Hepatocyte (in vitro differentiated cells): ENCODE measurements around the gene MCEE. TPM values are rescaled to one million over a fixed set of nuclear protein-coding genes. Genes with fewer than 3 reads are reported as not detected.
"Not testable (repeated sequence)": the region's sequence is repeated elsewhere in the genome, so short reads cannot be mapped to it uniquely, and the experiment has no call there.

Experiments used
- DNase-seq: peaks from one replicate; pipeline ENCODE4 v3.0.0-alpha.2; 2016; ENCODE audit warnings: low spot score
- H2AFZ ChIP-seq: fragments of 200-600 bp; sonication (generic); 2 replicates; pipeline ENCODE4 v1.6.0; 2016; ENCODE audit warnings: antibody characterized with exemption, mild to moderate bottlenecking
- H3K27ac ChIP-seq: fragments of 200-600 bp; sonication (generic); 2 replicates; pipeline ENCODE4 v1.5.1; 2016; ENCODE audit warnings: mild to moderate bottlenecking
- H3K27me3 ChIP-seq: fragments of 200-600 bp; sonication (generic); 2 replicates; pipeline ENCODE4 v1.6.1; 2016
- H3K36me3 ChIP-seq: fragments of 200-600 bp; sonication (generic); replicated peaks from 2 replicates; pipeline ENCODE4 v1.5.1; 2016; ENCODE audit warnings: low read depth; ENCODE audit not compliant: insufficient read depth
- H3K4me1 ChIP-seq: fragments of 200-600 bp; sonication (generic); 2 replicates; pipeline ENCODE4 v1.5.1; 2016; ENCODE audit warnings: mild to moderate bottlenecking, moderate library complexity; ENCODE audit not compliant: insufficient read depth
- H3K4me2 ChIP-seq: fragments of 200-600 bp; sonication (generic); 2 replicates; pipeline ENCODE4 v1.6.0; 2016
- H3K4me3 ChIP-seq: fragments of 200-600 bp; sonication (generic); 2 replicates; pipeline ENCODE4 v1.5.1; 2016; ENCODE audit warnings: mild to moderate bottlenecking
- H3K79me2 ChIP-seq: fragments of 200-600 bp; sonication (generic); 2 replicates; pipeline ENCODE4 v1.6.0; 2017; ENCODE audit warnings: mild to moderate bottlenecking
- H3K9me2 ChIP-seq: fragments of 200-600 bp; sonication (generic); replicated peaks from 2 replicates; pipeline ENCODE4 v1.6.0; 2017; ENCODE audit warnings: mild to moderate bottlenecking; ENCODE audit not compliant: insufficient read depth
- H3K9me3 ChIP-seq: fragments of 200-600 bp; sonication (generic); 2 replicates; pipeline ENCODE4 v1.5.1; 2016; ENCODE audit warnings: low read depth, mild to moderate bottlenecking
- H4K20me1 ChIP-seq: fragments of 200-600 bp; sonication (generic); 2 replicates; pipeline ENCODE4 v1.6.0; 2016; ENCODE audit warnings: mild to moderate bottlenecking; ENCODE audit not compliant: insufficient read depth, poor library complexity, severe bottlenecking
- EZH2 ChIP-seq: fragments of 200-600 bp; sonication (generic); IDR thresholded peaks from 2 replicates; pipeline ENCODE4 v1.6.1; 2016; ENCODE audit warnings: antibody characterized with exemption, mild to moderate bottlenecking, borderline replicate concordance
- EZH2phosphoT487 ChIP-seq: fragments of 200-600 bp; sonication (generic); IDR thresholded peaks from one replicate; pipeline ENCODE4 v1.6.1; 2018; ENCODE audit warnings: antibody characterized with exemption, mild to moderate bottlenecking, low read depth, moderate library complexity; ENCODE audit not compliant: unreplicated experiment, severe bottlenecking
- WGBS: methylation state at CpG from one replicate; pipeline ENCODE4 v1.1.6; 2016; ENCODE audit warnings: low lambda C conversion rate; ENCODE audit errors: missing lambda C conversion rate; 5-methylcytosine and 5-hydroxymethylcytosine counted together
- polyA plus RNA-seq: library from polyadenylated mRNA; unstranded; fragments of >200 nt; fragmentation: Nextera tagmentation; extraction: Ambion mirVana; gene quantifications from 2 replicates; pipeline ENCODE4 v1.2.1, GENCODE V29; 2016
- total RNA-seq: library from RNA; depleted of rRNA; stranded (reverse); fragments of >200 nt; gene quantifications from 2 replicates; pipeline ENCODE4 v1.2.3, GENCODE V29; 2014
- TF ChIP-seq, protein P1 (sequence below): fragments of 200-600 bp; sonication (generic); IDR thresholded peaks from 2 replicates; pipeline ENCODE4 v1.5.1; 2016; ENCODE audit warnings: antibody characterized with exemption, mild to moderate bottlenecking; ENCODE audit not compliant: poor library complexity

MCEE gene
- total and polyA plus RNA-seq, 2 experiments from 2014 or later, result 22.3 to 29.3 TPM

DNA sequence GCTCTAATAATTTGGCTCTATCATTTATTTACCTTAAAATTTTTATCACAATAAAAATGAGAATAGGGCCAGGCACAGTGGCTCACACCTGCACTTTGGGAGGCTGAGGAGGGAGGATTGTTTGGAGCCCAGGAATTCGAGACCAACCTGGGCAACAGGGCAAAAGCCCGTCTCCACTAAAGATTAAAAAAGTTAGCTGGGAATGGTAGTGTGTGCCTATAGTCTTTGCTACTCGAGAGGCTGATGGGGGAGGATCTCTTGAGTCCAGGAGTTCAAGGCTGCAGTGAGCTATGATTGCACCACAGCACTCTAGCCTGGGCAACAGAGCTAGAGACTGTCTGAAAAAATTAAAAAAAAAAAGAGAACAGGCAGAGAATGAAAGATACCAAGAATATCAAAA lies 6.1 kb upstream of the MCEE start:
- no peaks in the 10 kb centered on the region for H4K20me1 ChIP-seq
- H3K27ac ChIP-seq, result no peak overlapping the region
- H3K36me3 ChIP-seq, result no peaks in the 10 kb centered on the region
- DNase-seq, result no peak
- peaks cover 7% of the 10 kb centered on the region for H3K4me1 ChIP-seq
- H3K79me2 ChIP-seq, result peaks cover 28% of the 10 kb centered on the region
- WGBS, result 88% methylated on average over 3 of the region's 3 CpGs
- H3K27me3 ChIP-seq, result no peaks in the 10 kb centered on the region
- no peaks in the 10 kb centered on the region for H3K9me3 ChIP-seq
- TF ChIP-seq, protein P1, sequence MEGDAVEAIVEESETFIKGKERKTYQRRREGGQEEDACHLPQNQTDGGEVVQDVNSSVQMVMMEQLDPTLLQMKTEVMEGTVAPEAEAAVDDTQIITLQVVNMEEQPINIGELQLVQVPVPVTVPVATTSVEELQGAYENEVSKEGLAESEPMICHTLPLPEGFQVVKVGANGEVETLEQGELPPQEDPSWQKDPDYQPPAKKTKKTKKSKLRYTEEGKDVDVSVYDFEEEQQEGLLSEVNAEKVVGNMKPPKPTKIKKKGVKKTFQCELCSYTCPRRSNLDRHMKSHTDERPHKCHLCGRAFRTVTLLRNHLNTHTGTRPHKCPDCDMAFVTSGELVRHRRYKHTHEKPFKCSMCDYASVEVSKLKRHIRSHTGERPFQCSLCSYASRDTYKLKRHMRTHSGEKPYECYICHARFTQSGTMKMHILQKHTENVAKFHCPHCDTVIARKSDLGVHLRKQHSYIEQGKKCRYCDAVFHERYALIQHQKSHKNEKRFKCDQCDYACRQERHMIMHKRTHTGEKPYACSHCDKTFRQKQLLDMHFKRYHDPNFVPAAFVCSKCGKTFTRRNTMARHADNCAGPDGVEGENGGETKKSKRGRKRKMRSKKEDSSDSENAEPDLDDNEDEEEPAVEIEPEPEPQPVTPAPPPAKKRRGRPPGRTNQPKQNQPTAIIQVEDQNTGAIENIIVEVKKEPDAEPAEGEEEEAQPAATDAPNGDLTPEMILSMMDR, result no peak
- TF ChIP-seq EZH2phosphoT487, result no peak
- no peak for TF ChIP-seq EZH2
- no peak overlapping the region for H3K4me2 ChIP-seq
- H3K9me2 ChIP-seq, result no peaks in the 10 kb centered on the region
- no peak overlapping the region for H3K4me3 ChIP-seq
- H2AFZ ChIP-seq, result no peak overlapping the region

- Histone ChIP-seq H3K4me3 (no peak overlapping the region), H4K20me1 (no peaks in the 10 kb centered on the region), H3K27me3 (no peaks in the 10 kb centered on the region), H3K9me3 (no peaks in the 10 kb centered on the region), H3K27ac (no peak overlapping the region), H3K9me2 (no peaks in the 10 kb centered on the region), H2AFZ (no peak overlapping the region), H3K4me1 (peaks cover 9% of the 10 kb centered on the region), H3K79me2 (peaks cover 43% of the 10 kb centered on the region), H3K36me3 (no peaks in the 10 kb centered on the region), H3K4me2 (no peak overlapping the region)
- TF ChIP-seq EZH2 (no peak), EZH2phosphoT487 (no peak)
- TF ChIP-seq, protein P1, result no peak
- no peak for DNase-seq
Measured at GRCh38 chr2:71133603-71134002, 3.6 kb upstream of the MCEE start.

DNA sequence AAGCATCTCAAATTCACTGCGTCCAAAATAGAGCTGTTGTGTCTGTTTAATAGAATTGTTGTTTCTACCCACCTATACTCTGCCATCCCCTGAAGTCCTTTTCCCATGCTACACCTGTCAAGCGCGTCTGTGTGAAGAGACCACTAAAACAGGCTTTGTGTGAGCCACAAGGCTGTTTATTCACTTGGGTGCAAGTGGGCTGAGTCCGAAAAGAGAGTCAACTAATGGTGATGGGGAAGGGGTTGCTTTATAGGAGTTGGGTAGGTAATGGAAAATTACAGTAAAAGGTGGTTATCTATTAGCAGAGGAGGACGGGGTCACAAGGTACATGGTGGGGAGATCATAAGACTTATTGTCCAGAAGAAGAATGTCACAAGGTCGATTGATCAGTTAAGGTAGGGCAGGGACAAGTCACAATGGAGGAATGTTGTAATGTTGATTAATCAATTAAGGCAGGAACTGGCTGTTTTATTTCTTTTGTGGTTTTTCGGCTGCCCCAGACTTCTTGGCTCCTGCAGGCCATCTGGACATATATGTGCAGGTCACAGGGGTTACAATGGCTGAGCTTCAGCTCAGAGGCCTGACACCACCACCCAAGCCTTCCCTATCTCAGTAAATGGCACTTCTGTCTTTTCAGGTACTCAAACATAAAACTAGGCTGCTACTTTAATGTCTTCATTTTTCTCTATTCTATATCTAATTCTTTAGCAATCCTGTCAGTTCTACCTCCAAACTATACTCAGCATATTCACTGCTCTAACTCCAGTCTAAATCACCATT lies 1.5 kb upstream of the MCEE start:
- 53% methylated on average over 7 of the region's 7 CpGs for WGBS
- H2AFZ ChIP-seq, result peak overlapping the region; percentile 92
- peak overlapping the region; percentile 81 for H3K4me3 ChIP-seq
- H4K20me1 ChIP-seq, H3K9me3 ChIP-seq, H3K36me3 ChIP-seq, H3K9me2 ChIP-seq, H3K27me3 ChIP-seq, DNase-seq: not testable (repeated sequence)
- peak overlapping the region; percentile 91 for H3K4me2 ChIP-seq
- H3K27ac ChIP-seq, result peak overlapping the region; percentile 91
- peaks cover 15% of the 10 kb centered on the region for H3K4me1 ChIP-seq
- peaks cover 64% of the 10 kb centered on the region for H3K79me2 ChIP-seq

DNA sequence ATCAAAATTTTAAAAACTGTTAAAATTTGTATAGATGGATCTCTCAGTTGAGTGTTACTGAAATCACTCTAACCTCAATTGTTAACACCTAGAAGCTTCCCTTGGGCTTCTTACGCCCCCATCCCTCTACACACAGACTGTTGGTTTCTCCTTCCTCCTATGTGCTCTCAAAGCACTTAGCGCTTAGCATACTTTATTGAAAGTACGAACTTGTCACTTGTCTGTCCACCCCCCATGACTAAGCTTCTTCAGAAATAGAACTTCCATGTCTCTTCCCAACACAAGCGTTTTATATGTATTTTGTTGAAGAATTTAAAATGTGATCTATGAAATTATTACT lies 846 bp upstream of the MCEE start:
- 1% methylated on average over 4 of the region's 4 CpGs for WGBS
- Histone ChIP-seq H3K9me3 (no peaks in the 10 kb centered on the region), H3K27me3 (no peaks in the 10 kb centered on the region), H3K9me2 (no peaks in the 10 kb centered on the region), H3K4me2 (peak overlapping the region; percentile 91), H3K79me2 (peaks cover 71% of the 10 kb centered on the region), H4K20me1 (peaks cover 6% of the 10 kb centered on the region), H3K4me1 (peaks cover 15% of the 10 kb centered on the region), H3K27ac (peak overlapping the region; percentile 91), H3K36me3 (no peaks in the 10 kb centered on the region), H2AFZ (peak overlapping the region; percentile 92), H3K4me3 (peak overlapping the region; percentile 81)
- peak; percentile 24 for DNase-seq
- TF ChIP-seq, protein P1, result no peak
